Renal cortex interstitium (tissue), 11 donors: ENCODE results near the gene ABLIM3. TPM values are rescaled to one million over a fixed set of nuclear protein-coding genes. Genes with fewer than 3 reads are reported as not detected.
"Not testable (repeated sequence)": the region's sequence is repeated elsewhere in the genome, so short reads cannot be mapped to it uniquely, and the experiment has no call there.

Source experiments
- DNase-seq, 11 donors: peaks; one replicate each; pipeline ENCODE4 v3.0.0-alpha.2; 2013; ENCODE audit warnings: low read depth in 9 of 11, low spot score in 4 of 11; ENCODE audit errors: extremely low read depth in 1 of 11
- polyA plus RNA-seq, 3 donors: library from polyadenylated mRNA; unstranded; fragments of 120-200 nt; gene quantifications; one replicate each; pipeline ENCODE4 v1.2.1, GENCODE V29; 2013; ENCODE audit not compliant: insufficient read length in 3 of 3

ABLIM3 gene
- polyA plus RNA-seq, 3 donors = 0.91 to 1.3 (median 1.3) TPM

DNA sequence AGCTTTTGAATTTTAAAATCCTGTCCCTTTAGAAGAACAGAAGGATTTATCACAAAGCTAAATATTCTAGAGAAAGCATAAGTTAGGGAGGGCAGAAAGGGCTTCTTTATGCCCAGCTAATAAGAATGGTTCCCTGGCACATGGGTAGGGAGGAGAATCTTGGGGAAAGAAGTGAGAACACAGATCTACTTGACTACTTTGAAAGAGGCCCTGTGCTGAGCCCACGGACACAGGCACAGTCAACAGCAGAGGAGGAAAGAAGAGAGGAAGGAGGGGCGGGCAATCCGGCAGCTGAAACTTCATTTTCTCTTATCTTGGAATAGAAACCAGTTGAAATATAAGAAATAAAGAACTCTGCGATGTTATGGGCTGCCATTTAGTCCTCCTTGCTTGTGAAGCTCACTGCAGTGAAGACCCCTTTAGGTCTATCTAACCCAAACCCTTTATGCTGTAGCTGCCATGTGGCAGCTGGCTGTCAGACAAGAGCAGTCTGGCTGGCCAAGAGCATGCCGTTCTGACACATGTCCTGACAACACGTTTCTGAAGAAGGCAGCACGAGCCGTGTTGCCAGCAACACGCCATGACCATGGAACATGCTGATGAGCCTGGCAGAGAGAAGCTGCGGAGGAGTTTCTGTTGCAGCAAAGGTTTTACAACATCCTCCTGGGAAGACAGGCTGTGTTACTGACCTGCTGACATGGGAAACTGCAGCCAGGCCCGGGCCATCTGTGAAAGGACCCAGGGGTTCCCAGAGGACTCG, 34.2 kb downstream of the ABLIM3 start:
- DNase-seq = no peak

- no peak for DNase-seq
These were observed 36.1 kb downstream of the ABLIM3 start for GRCh38 chr5:149177339-149177843.

DNA sequence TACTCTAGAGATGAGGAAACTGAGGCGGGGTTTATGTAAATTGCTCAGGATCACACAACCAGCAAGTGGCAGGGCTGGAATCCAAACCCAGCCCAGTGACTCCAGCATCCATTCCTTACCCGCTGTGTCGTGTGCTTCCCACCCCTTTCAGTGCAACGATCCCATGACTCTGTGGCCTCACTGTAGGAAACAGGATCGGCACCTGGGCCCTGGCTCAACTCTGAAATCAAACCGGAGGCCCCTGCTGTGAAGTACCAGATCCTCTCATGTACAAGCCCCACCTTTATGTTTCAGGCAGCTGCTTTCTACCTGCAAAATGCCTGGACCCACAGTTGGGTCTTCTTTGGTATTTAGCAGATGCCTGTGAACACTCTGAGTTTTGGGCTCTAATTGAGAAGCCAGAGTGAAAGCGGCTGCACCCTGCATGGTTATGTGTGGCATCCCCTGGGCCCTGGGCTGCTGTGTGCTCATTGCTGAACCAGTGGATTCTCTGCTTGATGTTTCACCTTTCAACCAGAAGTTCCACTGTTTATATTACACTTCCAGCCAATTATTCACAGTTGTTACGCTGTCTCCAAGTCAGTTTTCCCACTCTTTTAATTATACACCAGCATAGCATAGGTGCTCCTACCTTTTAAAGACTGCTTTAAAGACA, 36.7 kb downstream of the ABLIM3 start:
- no peak for DNase-seq

DNA sequence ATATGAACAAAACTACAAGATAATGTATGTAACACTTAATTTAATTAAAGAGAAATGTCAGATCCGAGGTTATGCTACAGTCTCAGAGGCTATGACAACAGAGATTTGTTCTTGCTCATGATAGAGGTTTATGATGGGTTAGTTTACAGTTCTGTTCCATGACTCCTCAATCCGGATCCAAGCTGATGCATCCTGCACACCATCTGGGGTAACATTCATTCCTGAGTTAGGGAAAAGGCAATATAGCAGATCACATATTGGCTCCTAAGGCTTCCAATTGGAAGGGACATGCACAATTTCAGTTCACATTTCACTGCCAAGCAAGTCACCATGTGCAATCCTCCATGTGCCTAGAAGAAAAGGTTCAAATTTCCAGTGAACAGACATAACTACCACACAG, 40.4 kb downstream of the ABLIM3 start:
- no peak for DNase-seq

DNA sequence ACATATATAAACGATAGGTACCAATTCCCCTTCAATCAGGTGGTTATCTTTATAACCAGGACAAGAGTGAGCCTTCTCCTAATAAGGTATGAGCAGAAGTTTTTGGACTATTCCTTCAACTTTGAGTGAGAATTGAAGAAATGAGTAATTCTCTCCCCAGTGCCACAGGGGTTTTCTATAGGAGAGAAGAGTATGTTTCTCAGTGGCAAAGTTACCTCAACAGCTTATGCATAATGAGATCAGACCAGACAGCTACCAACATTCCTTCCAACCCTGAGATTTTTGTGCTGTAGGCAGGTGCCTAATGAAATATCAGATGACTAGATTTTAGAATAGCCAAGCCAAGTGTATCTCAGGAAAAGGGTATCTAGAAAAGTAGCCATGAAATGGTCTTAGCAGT, 40.9 kb downstream of the ABLIM3 start:
- no peak for DNase-seq

- no peak for DNase-seq
These were observed 43.8 kb downstream of the ABLIM3 start for GRCh38 chr5:149185067-149185466.

GRCh38 chr5:149186506-149186905, 45.2 kb downstream of the ABLIM3 start:
- DNase-seq = no peak

GRCh38 chr5:149187617-149188016, 46.3 kb downstream of the ABLIM3 start:
- DNase-seq = not testable (repeated sequence)

DNA sequence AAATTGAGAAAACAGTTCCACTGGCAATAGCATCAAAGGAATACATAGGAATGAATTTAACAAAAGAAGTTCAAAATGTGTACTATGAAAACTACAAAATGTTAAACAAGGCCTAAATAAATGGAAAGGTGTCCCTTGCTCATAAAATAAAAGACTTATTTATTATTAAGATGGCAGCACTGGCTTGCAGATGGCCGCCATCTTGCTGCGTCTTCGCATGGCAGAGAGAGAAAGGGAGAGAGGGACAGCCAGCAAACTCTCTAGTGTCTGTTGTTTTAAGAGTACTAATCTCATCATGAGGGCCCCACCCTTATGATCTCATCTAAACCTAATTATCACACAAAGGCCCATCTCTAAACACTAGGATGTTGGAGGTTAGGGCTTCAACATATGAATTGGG, 47.1 kb downstream of the ABLIM3 start:
- no peak for DNase-seq

GRCh38 chr5:149195337-149195887, 54.1 kb downstream of the ABLIM3 start:
- DNase-seq = no peak

- DNase-seq = no peak
These were observed 54.7 kb downstream of the ABLIM3 start for GRCh38 chr5:149195962-149196361.

- no peak for DNase-seq
These were observed 56.9 kb downstream of the ABLIM3 start for GRCh38 chr5:149198148-149198547.

GRCh38 chr5:149200355-149200754, 59.1 kb downstream of the ABLIM3 start:
- DNase-seq = no peak

DNA sequence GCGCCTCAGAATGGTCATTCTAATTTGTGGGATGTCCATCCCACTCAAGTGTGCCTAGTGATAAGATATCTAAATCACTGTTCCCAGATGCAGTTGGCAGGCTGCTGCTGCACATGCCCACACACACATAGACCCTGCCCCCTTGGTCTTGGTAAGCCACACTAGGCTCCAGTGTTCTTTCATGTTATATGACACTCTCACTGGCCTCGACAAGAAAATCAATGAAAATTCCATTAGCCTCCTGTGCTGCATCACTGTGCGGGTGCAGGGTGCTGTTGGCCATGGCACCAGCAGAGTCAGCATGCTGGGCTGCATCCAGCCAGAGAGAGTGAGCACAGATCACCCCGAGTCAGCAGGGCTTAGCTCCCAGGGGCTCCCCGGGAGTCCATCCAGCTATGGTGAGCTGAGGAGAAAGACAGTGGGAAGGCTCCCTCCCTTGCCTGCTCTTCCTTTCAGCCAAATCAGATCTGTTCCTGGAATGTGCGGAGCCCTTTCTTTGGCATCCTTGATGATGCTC, 59.9 kb downstream of the ABLIM3 start:
- no peak for DNase-seq

DNA sequence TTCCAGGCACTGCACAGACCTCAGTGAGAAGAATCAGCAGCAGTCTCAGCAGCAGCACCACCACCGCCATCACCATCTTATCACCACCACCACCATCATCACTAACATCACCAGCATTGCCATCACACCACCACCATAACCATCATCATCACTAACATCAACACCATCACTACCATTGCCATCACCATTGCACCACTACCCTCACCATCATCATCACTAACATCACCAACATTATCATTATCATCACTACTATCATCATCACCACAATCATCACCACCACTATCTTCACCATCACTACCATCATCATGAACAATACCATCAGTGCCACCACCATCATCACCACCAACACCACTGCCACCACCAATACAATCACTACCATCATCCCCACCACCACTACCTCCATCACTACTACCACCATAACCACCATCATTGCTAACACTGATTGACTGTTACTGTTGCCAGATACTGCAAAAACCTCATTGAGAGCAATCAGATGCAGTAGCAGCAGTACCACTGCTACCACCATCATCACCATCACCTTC, 61.7 kb downstream of the ABLIM3 start:
- no peak for DNase-seq

DNA sequence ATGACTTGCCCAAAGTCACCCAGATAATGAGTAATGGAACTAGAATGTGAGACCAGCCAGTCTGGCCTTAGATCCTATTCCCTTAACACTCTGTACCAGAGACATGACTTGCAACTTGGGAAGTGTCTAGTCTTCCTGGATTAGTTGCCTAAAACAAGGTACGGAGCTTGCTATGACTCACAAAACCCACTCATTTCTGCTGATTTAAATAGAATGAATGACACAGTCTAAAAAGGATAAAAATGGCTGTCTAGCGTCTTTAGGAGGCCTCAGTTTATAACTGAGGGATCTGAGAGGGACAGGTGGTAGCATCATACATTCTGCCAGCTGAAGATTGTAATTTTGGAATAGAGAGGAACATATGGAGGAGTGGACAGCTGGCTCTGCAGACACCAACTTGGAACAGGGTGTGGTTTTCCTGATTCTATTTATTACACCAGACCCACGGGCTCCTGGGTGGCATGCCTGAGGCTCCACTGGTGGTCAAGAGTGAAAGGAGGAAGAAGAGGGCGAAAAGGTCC, 62.7 kb downstream of the ABLIM3 start:
- no peak for DNase-seq

DNA sequence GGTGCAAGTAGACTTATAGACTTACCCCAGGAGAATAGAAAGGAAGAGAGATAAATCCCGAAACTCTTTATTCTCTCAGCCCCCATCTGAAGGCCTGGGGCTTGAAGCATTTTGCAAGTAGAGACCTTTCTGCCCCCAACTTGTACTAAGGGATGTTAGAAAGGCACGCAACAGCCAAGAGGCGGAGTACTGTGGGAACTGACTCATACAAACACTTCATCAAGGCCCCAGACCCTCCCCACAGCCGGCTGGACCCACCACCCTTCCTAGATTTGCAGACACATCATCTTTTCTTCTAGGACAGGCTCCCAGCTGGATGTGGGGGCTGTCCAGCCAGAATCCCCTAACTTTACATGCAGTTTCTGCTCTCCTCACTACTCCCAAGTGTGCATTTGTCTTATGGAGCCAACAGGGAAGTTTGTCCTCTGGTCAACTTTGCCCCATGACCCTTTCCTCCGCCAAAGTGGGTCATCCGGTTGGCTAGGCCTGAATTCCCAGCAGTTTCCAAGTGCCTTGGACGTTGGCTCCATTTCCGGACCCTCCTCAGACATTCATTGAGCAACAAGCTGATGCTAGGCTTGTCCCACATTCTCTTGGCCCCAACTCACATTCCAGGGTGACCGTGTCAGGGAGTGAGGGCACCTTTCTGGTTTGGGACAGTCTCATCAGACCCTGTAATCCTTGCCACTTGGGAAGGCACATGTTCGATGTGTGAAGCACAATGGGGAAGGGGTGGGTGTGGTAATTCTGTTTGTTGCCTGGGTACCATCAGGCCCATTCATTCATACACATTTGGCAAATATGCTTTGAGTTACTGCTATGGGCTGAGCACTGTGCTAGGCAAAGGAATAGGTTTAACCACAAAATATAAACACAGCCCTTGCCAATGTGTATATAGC, 64.6 kb downstream of the ABLIM3 start:
- no peak for DNase-seq

- no peak for DNase-seq
These were observed 65.3 kb downstream of the ABLIM3 start for GRCh38 chr5:149206524-149207141.
